ENCODE measurements around the gene RPL27A.

The RPL27A gene

GRCh38 chr11:8709777-8710176 is 27.2 kb downstream of the RPL27A start:
- H3K4me3 ChIP-seq (ENCODE audit: low read depth, low read length), result no peak overlapping the region
- in situ Hi-C loops (cut with HindIII; ENCODE audit: low sequenced_read_pairs), result no loop called here
- TF ChIP-seq CTCF (IDR thresholded peaks at IDR 0.05; ENCODE audit: low read depth, low read length), result no peak
- DNase-seq (ENCODE audit: low read depth, low spot score), result no peak

GRCh38 chr11:8711895-8712442 is 29.4 kb downstream of the RPL27A start:
- no peak for DNase-seq (ENCODE audit: low read depth, low spot score)
- no peak overlapping the region for H3K4me3 ChIP-seq (ENCODE audit: low read depth, low read length)
- in situ Hi-C loops (cut with HindIII; ENCODE audit: low sequenced_read_pairs), result no loop called here
- TF ChIP-seq CTCF (IDR thresholded peaks at IDR 0.05; ENCODE audit: low read depth, low read length), result no peak

- TF ChIP-seq CTCF (IDR thresholded peaks at IDR 0.05; ENCODE audit: low read depth, low read length), result no peak
- in situ Hi-C loops (cut with HindIII; ENCODE audit: low sequenced_read_pairs), result no loop called here
Observed at GRCh38 chr11:8712506-8712905, 29.9 kb downstream of the RPL27A start.

DNA sequence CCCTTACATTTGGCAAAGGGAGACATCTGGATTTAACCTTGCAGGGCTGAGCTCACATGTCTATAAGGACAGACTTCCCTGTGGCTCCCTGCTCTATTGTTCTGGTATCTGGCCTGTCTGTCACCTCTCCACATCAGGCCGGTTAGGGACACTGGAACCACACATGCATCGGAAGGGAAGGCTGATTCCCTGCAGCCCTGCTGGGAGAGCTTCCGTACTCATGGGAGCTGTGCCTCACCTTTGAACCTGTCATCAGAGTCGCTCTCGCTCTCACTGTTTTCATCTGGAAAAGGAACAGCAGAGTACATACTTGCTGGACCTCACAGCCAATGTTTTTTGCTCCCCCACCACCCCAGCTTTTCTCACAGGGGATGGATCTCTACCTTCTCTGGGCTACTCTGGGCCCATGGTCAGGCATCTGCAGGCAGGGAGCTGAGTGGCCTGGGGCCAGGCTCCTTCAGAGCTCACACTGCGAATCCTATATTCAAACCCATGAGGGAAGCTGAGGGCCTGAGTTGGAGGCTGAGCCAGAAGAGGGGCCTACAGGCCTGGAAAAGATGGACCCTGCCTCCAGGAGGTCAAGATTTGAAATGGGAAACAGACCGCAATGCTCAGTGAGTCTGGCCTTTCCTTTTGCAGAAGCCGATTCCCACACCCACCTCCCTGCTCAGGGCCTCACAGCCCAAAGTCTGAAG is 31.3 kb downstream of the RPL27A start:
- in situ Hi-C loops (cut with HindIII; ENCODE audit: low sequenced_read_pairs), result no loop called here
- no peak overlapping the region for H3K4me3 ChIP-seq (ENCODE audit: low read depth, low read length)
- no peak for TF ChIP-seq CTCF (IDR thresholded peaks at IDR 0.05; ENCODE audit: low read depth, low read length)
- DNase-seq (ENCODE audit: low read depth, low spot score), result no peak

More at GRCh38 chr11:8712506-8712905, 29.9 kb downstream of the RPL27A start:
- no peak overlapping the region for H3K4me3 ChIP-seq (ENCODE audit: low read depth, low read length)
- DNase-seq (ENCODE audit: low read depth, low spot score), result no peak

DNA sequence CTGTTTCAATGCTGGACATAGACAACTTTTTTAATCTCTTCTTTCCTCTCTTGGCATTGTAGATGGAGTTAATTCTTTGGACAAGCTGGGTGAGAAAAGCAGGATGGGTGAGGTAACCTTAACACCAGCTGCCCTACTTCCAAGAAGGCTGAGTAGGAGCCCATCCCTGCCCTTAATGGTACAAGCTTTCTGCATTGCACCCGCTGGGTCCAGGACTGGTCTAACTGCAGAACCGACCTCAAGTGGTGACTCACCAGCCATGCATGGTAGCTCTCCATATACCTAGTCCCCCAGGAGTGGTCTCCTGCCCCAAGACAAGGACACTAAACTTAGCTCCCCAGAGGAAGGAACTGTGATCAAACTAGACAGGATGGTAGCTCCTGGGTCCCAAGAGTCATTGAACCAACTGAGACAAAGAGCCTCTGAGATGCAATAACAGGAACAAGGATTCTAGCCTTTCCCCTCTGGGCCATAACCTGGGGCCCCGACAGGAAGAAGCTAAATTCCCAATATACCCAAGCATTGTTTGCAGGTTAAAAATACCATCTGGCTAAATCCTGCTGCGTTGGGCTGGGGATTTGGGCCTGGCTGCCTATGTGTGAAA is 32.1 kb downstream of the RPL27A start:
- in situ Hi-C loops (cut with HindIII; ENCODE audit: low sequenced_read_pairs), result no loop called here
- H3K4me3 ChIP-seq (ENCODE audit: low read depth, low read length), result no peak overlapping the region
- TF ChIP-seq CTCF (IDR thresholded peaks at IDR 0.05; ENCODE audit: low read depth, low read length), result no peak
- no peak for DNase-seq (ENCODE audit: low read depth, low spot score)

GRCh38 chr11:8715501-8715900 is 32.9 kb downstream of the RPL27A start:
- TF ChIP-seq CTCF (IDR thresholded peaks at IDR 0.05; ENCODE audit: low read depth, low read length), result no peak
- DNase-seq (ENCODE audit: low read depth, low spot score), result no peak
- in situ Hi-C loops (cut with HindIII; ENCODE audit: low sequenced_read_pairs), result no loop called here
- no peak overlapping the region for H3K4me3 ChIP-seq (ENCODE audit: low read depth, low read length)

Measured in astrocyte of the spinal cord (primary cell).